ENCODE measurements around the gene KLK2.

KLK2 gene

GRCh38 chr19:50835785-50836542 lies 37.3 kb upstream of the KLK2 start:
- H3K4me3 ChIP-seq (ENCODE audit: low read depth, low read length) = peak overlapping the region; percentile 58
- peaks cover 3% of the 10 kb centered on the region for H3K9me3 ChIP-seq (ENCODE audit: severe bottlenecking)
- peaks cover 21% of the 10 kb centered on the region for H3K27me3 ChIP-seq (ENCODE audit: insufficient read depth, low read depth, severe bottlenecking)
- no peak overlapping the region; the same call in 1 of the 2 replicates for H3K27ac ChIP-seq
- H3K36me3 ChIP-seq = no peaks in the 10 kb centered on the region
- peak; percentile 85 for DNase-seq
- TF ChIP-seq CTCF (IDR thresholded peaks at IDR 0.05; ENCODE audit: low read depth, low read length) = no peak

- Histone ChIP-seq H3K36me3 (no peaks in the 10 kb centered on the region), H3K9me3 (ENCODE audit: severe bottlenecking) (peaks cover 4% of the 10 kb centered on the region), H3K27me3 (ENCODE audit: insufficient read depth, low read depth, severe bottlenecking) (peaks cover 29% of the 10 kb centered on the region), H3K4me3 (ENCODE audit: low read depth, low read length) (no peak overlapping the region), H3K27ac (no peak overlapping the region)
- no peak for TF ChIP-seq CTCF (IDR thresholded peaks at IDR 0.05; ENCODE audit: low read depth, low read length)
- DNase-seq = no peak
These were observed 36.6 kb upstream of the KLK2 start for GRCh38 chr19:50836543-50837195.

- no peak overlapping the region for H3K27ac ChIP-seq
- peaks cover 35% of the 10 kb centered on the region for H3K27me3 ChIP-seq (ENCODE audit: insufficient read depth, low read depth, severe bottlenecking)
- peaks cover 9% of the 10 kb centered on the region for H3K9me3 ChIP-seq (ENCODE audit: severe bottlenecking)
- no peak for DNase-seq
- H3K4me3 ChIP-seq (ENCODE audit: low read depth, low read length) = no peak overlapping the region
- no peak for TF ChIP-seq CTCF (IDR thresholded peaks at IDR 0.05; ENCODE audit: low read depth, low read length)
- no peaks in the 10 kb centered on the region for H3K36me3 ChIP-seq
These were observed 35.9 kb upstream of the KLK2 start for GRCh38 chr19:50837300-50837699.

- H3K4me3 ChIP-seq (ENCODE audit: low read depth, low read length) = no peak overlapping the region
- peaks cover 44% of the 10 kb centered on the region for H3K27me3 ChIP-seq (ENCODE audit: insufficient read depth, low read depth, severe bottlenecking)
- peak; percentile 34; the same call in 1 of the 2 replicates for TF ChIP-seq CTCF (IDR thresholded peaks at IDR 0.05; ENCODE audit: low read depth, low read length)
- no peaks in the 10 kb centered on the region for H3K36me3 ChIP-seq
- peaks cover 18% of the 10 kb centered on the region for H3K9me3 ChIP-seq (ENCODE audit: severe bottlenecking)
- no peak for DNase-seq
- no peak overlapping the region for H3K27ac ChIP-seq
These were observed 35.0 kb upstream of the KLK2 start for GRCh38 chr19:50838239-50838638.

- no peak for TF ChIP-seq CTCF (IDR thresholded peaks at IDR 0.05; ENCODE audit: low read depth, low read length)
These were observed 33.3 kb upstream of the KLK2 start for GRCh38 chr19:50839712-50840655.

More at GRCh38 chr19:50839712-50840655, 33.3 kb upstream of the KLK2 start:
- no peaks in the 10 kb centered on the region for H3K36me3 ChIP-seq
- no peak overlapping the region for H3K4me3 ChIP-seq (ENCODE audit: low read depth, low read length)
- H3K27me3 ChIP-seq (ENCODE audit: insufficient read depth, low read depth, severe bottlenecking) = peaks cover 51% of the 10 kb centered on the region
- no peak overlapping the region for H3K27ac ChIP-seq
- peaks cover 23% of the 10 kb centered on the region for H3K9me3 ChIP-seq (ENCODE audit: severe bottlenecking)
- no peak for DNase-seq

Measured in WERI-Rb-1 (cell line).